ENCODE data around the gene NOC4L. TPM values are rescaled to one million over a fixed set of nuclear protein-coding genes. Genes with fewer than 3 reads are reported as not detected.

The NOC4L gene
- total and polyA plus RNA-seq, 2 experiments from 2014 or later = 42.4 to 54.7 TPM

GRCh38 chr12:132105467-132105866 is 38.8 kb upstream of the NOC4L start:
- no peak overlapping the region for H2AFZ ChIP-seq
- Mint-ChIP-seq H3K9me3 (no peaks in the 10 kb centered on the region; the same call in 2 of the 3 replicates), H3K27me3 (ENCODE audit: insufficient read depth, low read depth, poor library complexity) (peaks cover 2% of the 10 kb centered on the region), H3K4me3 (no peak overlapping the region), H3K4me1 (peaks cover 22% of the 10 kb centered on the region), H3K27ac (no peak overlapping the region), H3K36me3 (ENCODE audit: low read depth) (peaks cover 24% of the 10 kb centered on the region)
- TF ChIP-seq EZH2 (IDR thresholded peaks at IDR 0.05; ENCODE audit: low read depth, unreplicated experiment) (no peak), CREB1 (CRISPR knock-in tag; IDR thresholded peaks at IDR 0.05; ENCODE audit: low read depth) (no peak), STAT1 (IDR thresholded peaks at IDR 0.05; ENCODE audit: unreplicated experiment) (no peak), ZNF462 (CRISPR knock-in tag; IDR thresholded peaks at IDR 0.05) (no peak), NANOG (IDR thresholded peaks at IDR 0.05; ENCODE audit: borderline replicate concordance) (no peak)
- no peak overlapping the region for H3K4me3 ChIP-seq
- no peaks in the 10 kb centered on the region for H3K9me2 ChIP-seq (ENCODE audit: insufficient read depth)
- no peak for DNase-seq (ENCODE audit: low spot score)
- no peak overlapping the region for H3K4me2 ChIP-seq
- H3K4me1 ChIP-seq (ENCODE audit: insufficient read depth) = no peaks in the 10 kb centered on the region
- H3F3A ChIP-seq (replicated peaks; ENCODE audit: low read depth) = no peaks in the 10 kb centered on the region
- H3K36me3 ChIP-seq (ENCODE audit: insufficient read depth) = 0 out of 2 replicates have a peak, but pooled peaks cover 6% of the 10 kb centered on the region
- ATAC-seq = no peak
- no peaks in the 10 kb centered on the region for H3K27me3 ChIP-seq (ENCODE audit: insufficient read depth)
- no peak overlapping the region for H3K27ac ChIP-seq (ENCODE audit: low read depth)
- peaks cover 5% of the 10 kb centered on the region; the same call in 1 of the 2 replicates for H4K20me1 ChIP-seq (replicated peaks; ENCODE audit: insufficient read depth)
- 0 out of 2 replicates have a peak, but pooled peaks cover 3% of the 10 kb centered on the region for H3K79me2 ChIP-seq (replicated peaks; ENCODE audit: insufficient read depth)

GRCh38 chr12:132106921-132107320 is 37.3 kb upstream of the NOC4L start:
- Histone ChIP-seq H2AFZ (no peak overlapping the region), H3K36me3 (ENCODE audit: insufficient read depth) (0 out of 2 replicates have a peak, but pooled peaks cover 6% of the 10 kb centered on the region), H3K4me1 (ENCODE audit: insufficient read depth) (no peaks in the 10 kb centered on the region), H3K4me2 (no peak overlapping the region), H3K4me3 (no peak overlapping the region), H3K79me2 (replicated peaks; ENCODE audit: insufficient read depth) (0 out of 2 replicates have a peak, but pooled peaks cover 3% of the 10 kb centered on the region), H3K9me2 (ENCODE audit: insufficient read depth) (no peaks in the 10 kb centered on the region), H4K20me1 (replicated peaks; ENCODE audit: insufficient read depth) (peaks cover 5% of the 10 kb centered on the region; the same call in 1 of the 2 replicates), H3F3A (replicated peaks; ENCODE audit: low read depth) (no peaks in the 10 kb centered on the region), H3K27ac (ENCODE audit: low read depth) (no peak overlapping the region), H3K27me3 (ENCODE audit: insufficient read depth) (no peaks in the 10 kb centered on the region)
- no peak overlapping the region for H3K4me3 Mint-ChIP-seq
- DNase-seq (ENCODE audit: low spot score) = no peak
- peaks cover 8% of the 10 kb centered on the region for H3K27me3 Mint-ChIP-seq (ENCODE audit: insufficient read depth, low read depth, poor library complexity)
- peaks cover 29% of the 10 kb centered on the region for H3K36me3 Mint-ChIP-seq (ENCODE audit: low read depth)
- TF ChIP-seq ETS1 (IDR thresholded peaks at IDR 0.05) (no peak), EZH2phosphoT487 (IDR thresholded peaks at IDR 0.05; ENCODE audit: unreplicated experiment) (no peak), POLR2AphosphoS5 (IDR thresholded peaks at IDR 0.05; ENCODE audit: low read depth) (no peak), ZNF114 (CRISPR knock-in tag; IDR thresholded peaks at IDR 0.05) (no peak), CREB1 (CRISPR knock-in tag; IDR thresholded peaks at IDR 0.05; ENCODE audit: low read depth) (no peak), NANOG (IDR thresholded peaks at IDR 0.05; ENCODE audit: borderline replicate concordance) (no peak), ZNF331 (CRISPR knock-in tag; IDR thresholded peaks at IDR 0.05; ENCODE audit: low read depth) (no peak)
- H3K4me1 Mint-ChIP-seq = peaks cover 22% of the 10 kb centered on the region
- no peaks in the 10 kb centered on the region for H3K9me3 Mint-ChIP-seq
- no peak overlapping the region for H3K27ac Mint-ChIP-seq
- no peak for ATAC-seq

Data from GM23338 (cell line).